ENCODE data around the gene CFAP69. TPM values are rescaled to one million over a fixed set of nuclear protein-coding genes. Genes with fewer than 3 reads are reported as not detected.

The CFAP69 gene
- total RNA-seq, result under 1 TPM; 0.25 to 0.31 TPM

GRCh38 chr7:90244909-90245851 is at the start of gene CFAP69:
Gene CFAP69, plus strand, starts transcription at chr7:90245174. Its CDS starts 251 bp downstream, at chr7:90245425.
- peaks cover 17% of the 10 kb centered on the region for H3K4me1 Mint-ChIP-seq (ENCODE audit: low read depth)
- no peak within 1 kb of the TSS for H3K27ac Mint-ChIP-seq
- peak within 1 kb of the TSS; percentile 97 for H3K4me3 Mint-ChIP-seq
- no peaks in the 10 kb centered on the region for H3K9me3 Mint-ChIP-seq
- H3K27me3 Mint-ChIP-seq (ENCODE audit: low read depth), result peaks cover 24% of the 10 kb centered on the region
- DNase-seq, result peak; percentile 91
- CTCF ChIA-PET, result interaction anchor here (1.2 kb wide), 1 partner anchor 93 kb away, joined by 4 read pairs; no protein-coding TSS in a partner anchor
- intact Hi-C loops (cut with micrococcal nuclease), result loop anchor here (1.0 to 10.0 kb wide), 7 partner anchors 17 to 1020 kb away; partner anchors contain the start of genes CLDN12, FZD1, GTPBP10 and STEAP1
- H3K36me3 Mint-ChIP-seq (ENCODE audit: low read depth), result no peaks in the 10 kb centered on the region

GRCh38 chr7:90201500-90202195 is 43.3 kb upstream of the CFAP69 start:
- H3K9me3 Mint-ChIP-seq, result no peaks in the 10 kb centered on the region
- CTCF ChIA-PET, result no interaction called here
- H3K36me3 Mint-ChIP-seq (ENCODE audit: low read depth), result no peaks in the 10 kb centered on the region
- no peaks in the 10 kb centered on the region for H3K4me1 Mint-ChIP-seq (ENCODE audit: low read depth)
- no peak overlapping the region for H3K27ac Mint-ChIP-seq
- intact Hi-C loops (cut with micrococcal nuclease), result no loop called here
- no peak overlapping the region for H3K4me3 Mint-ChIP-seq
- DNase-seq, result no peak
- no peaks in the 10 kb centered on the region for H3K27me3 Mint-ChIP-seq (ENCODE audit: low read depth)

- CTCF ChIA-PET, result interaction anchor here (1.0 kb wide), 1 partner anchor 11 kb away, joined by 5 read pairs; no protein-coding TSS in a partner anchor
- intact Hi-C loops (cut with micrococcal nuclease), result no loop called here
- Mint-ChIP-seq H3K9me3 (no peaks in the 10 kb centered on the region), H3K4me3 (no peak overlapping the region), H3K4me1 (ENCODE audit: low read depth) (peaks cover 7% of the 10 kb centered on the region), H3K36me3 (ENCODE audit: low read depth) (no peaks in the 10 kb centered on the region), H3K27me3 (ENCODE audit: low read depth) (peaks cover 20% of the 10 kb centered on the region), H3K27ac (no peak overlapping the region)
- DNase-seq, result no peak
Measured at GRCh38 chr7:90207956-90208355, 37.0 kb upstream of the CFAP69 start.

DNA sequence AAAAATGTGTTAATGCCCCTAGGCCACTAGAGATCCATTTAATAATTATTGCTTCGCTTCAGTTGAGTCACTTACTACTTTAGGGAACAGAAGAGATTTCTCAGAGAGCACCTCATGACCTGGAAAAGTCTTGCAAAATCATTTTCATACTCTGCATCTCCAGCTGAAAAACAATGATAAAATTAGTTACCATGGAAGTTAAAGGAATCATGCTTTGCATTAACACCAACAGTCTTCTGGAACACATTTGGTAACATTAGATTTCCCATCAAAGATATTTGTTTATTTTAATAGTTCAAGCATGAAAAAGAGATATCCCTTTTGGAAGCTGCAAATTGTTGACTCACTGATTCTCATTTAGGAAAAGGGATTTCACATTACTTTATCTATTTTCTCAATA is 35.2 kb upstream of the CFAP69 start:
- H3K4me3 Mint-ChIP-seq, result no peak overlapping the region
- no peaks in the 10 kb centered on the region for H3K9me3 Mint-ChIP-seq
- no peak overlapping the region for H3K27ac Mint-ChIP-seq

GRCh38 chr7:90210475-90210874 is 34.5 kb upstream of the CFAP69 start:
- Mint-ChIP-seq H3K9me3 (no peaks in the 10 kb centered on the region), H3K27me3 (ENCODE audit: low read depth) (peaks cover 20% of the 10 kb centered on the region), H3K4me3 (no peak overlapping the region), H3K4me1 (ENCODE audit: low read depth) (peaks cover 7% of the 10 kb centered on the region), H3K36me3 (ENCODE audit: low read depth) (no peaks in the 10 kb centered on the region), H3K27ac (no peak overlapping the region)
- intact Hi-C loops (cut with micrococcal nuclease), result no loop called here
- CTCF ChIA-PET, result interaction anchor here (1.0 to 2.0 kb wide), 5 partner anchors 14 to 49 kb away, joined by 3 to 8 read pairs (median 4); no protein-coding TSS in a partner anchor
- no peak for DNase-seq

More for the DNA sequence above, 35.2 kb upstream of the CFAP69 start:
- Mint-ChIP-seq H3K36me3 (ENCODE audit: low read depth) (no peaks in the 10 kb centered on the region), H3K4me1 (ENCODE audit: low read depth) (peaks cover 7% of the 10 kb centered on the region), H3K27me3 (ENCODE audit: low read depth) (peaks cover 20% of the 10 kb centered on the region)
- intact Hi-C loops (cut with micrococcal nuclease), result no loop called here
- DNase-seq, result no peak
- CTCF ChIA-PET, result interaction anchor here (1.0 kb wide), 1 partner anchor 31 kb away, joined by 3 read pairs; no protein-coding TSS in a partner anchor

GRCh38 chr7:90210981-90211380 is 34.0 kb upstream of the CFAP69 start:
- H3K36me3 Mint-ChIP-seq (ENCODE audit: low read depth), result no peaks in the 10 kb centered on the region
- CTCF ChIA-PET, result interaction anchor here (0.7 to 2.0 kb wide), 12 partner anchors 12 to 215 kb away, joined by 3 to 9 read pairs (median 4); partner anchors contain the start of gene STEAP1
- no peak for DNase-seq
- peak overlapping the region; percentile 63 for H3K4me3 Mint-ChIP-seq
- no peak overlapping the region for H3K27ac Mint-ChIP-seq
- intact Hi-C loops (cut with micrococcal nuclease), result loop anchor here (1.0 kb wide), 1 partner anchor 57 kb away; the partner anchor contains the start of gene STEAP1
- no peaks in the 10 kb centered on the region for H3K9me3 Mint-ChIP-seq
- peaks cover 7% of the 10 kb centered on the region for H3K4me1 Mint-ChIP-seq (ENCODE audit: low read depth)
- H3K27me3 Mint-ChIP-seq (ENCODE audit: low read depth), result peaks cover 20% of the 10 kb centered on the region

GRCh38 chr7:90211391-90212148 is 33.4 kb upstream of the CFAP69 start, which contains the start of gene STEAP2:
Gene STEAP2, plus strand, starts transcription at chr7:90211740. Its CDS starts 13,343 bp downstream, at chr7:90225083.
- Mint-ChIP-seq H3K4me1 (ENCODE audit: low read depth) (peaks cover 7% of the 10 kb centered on the region), H3K27me3 (ENCODE audit: low read depth) (peaks cover 23% of the 10 kb centered on the region), H3K9me3 (no peaks in the 10 kb centered on the region), H3K36me3 (ENCODE audit: low read depth) (no peaks in the 10 kb centered on the region), H3K4me3 (peak within 1 kb of the TSS; percentile 63), H3K27ac (no peak within 1 kb of the TSS)
- intact Hi-C loops (cut with micrococcal nuclease), result loop anchor here (1.0 kb wide), 1 partner anchor 57 kb away; the partner anchor contains the start of gene STEAP1
- CTCF ChIA-PET, result interaction anchor here (0.7 to 2.0 kb wide), 15 partner anchors 12 to 214 kb away, joined by 3 to 9 read pairs (median 4); partner anchors contain the start of gene STEAP1
- DNase-seq, result peak; percentile 51

GRCh38 chr7:90212149-90212495 is 32.9 kb upstream of the CFAP69 start:
- Mint-ChIP-seq H3K27me3 (ENCODE audit: low read depth) (peaks cover 23% of the 10 kb centered on the region), H3K36me3 (ENCODE audit: low read depth) (no peaks in the 10 kb centered on the region), H3K27ac (no peak overlapping the region), H3K4me1 (ENCODE audit: low read depth) (peaks cover 7% of the 10 kb centered on the region), H3K4me3 (no peak overlapping the region), H3K9me3 (no peaks in the 10 kb centered on the region)
- intact Hi-C loops (cut with micrococcal nuclease), result no loop called here
- DNase-seq, result no peak
- CTCF ChIA-PET, result interaction anchor here (0.7 to 2.0 kb wide), 10 partner anchors 13 to 214 kb away, joined by 3 to 9 read pairs (median 4); partner anchors contain the start of gene STEAP1

GRCh38 chr7:90213521-90213920 is 31.5 kb upstream of the CFAP69 start:
- CTCF ChIA-PET, result interaction anchor here (0.6 kb wide), 1 partner anchor 43 kb away, joined by 4 read pairs; no protein-coding TSS in a partner anchor
- Mint-ChIP-seq H3K27ac (no peak overlapping the region), H3K4me1 (ENCODE audit: low read depth) (peaks cover 7% of the 10 kb centered on the region), H3K27me3 (ENCODE audit: low read depth) (peaks cover 23% of the 10 kb centered on the region), H3K36me3 (ENCODE audit: low read depth) (no peaks in the 10 kb centered on the region), H3K9me3 (no peaks in the 10 kb centered on the region), H3K4me3 (no peak overlapping the region)
- intact Hi-C loops (cut with micrococcal nuclease), result no loop called here
- DNase-seq, result no peak

GRCh38 chr7:90216080-90216674 is 28.8 kb upstream of the CFAP69 start:
- CTCF ChIA-PET, result no interaction called here

DNA sequence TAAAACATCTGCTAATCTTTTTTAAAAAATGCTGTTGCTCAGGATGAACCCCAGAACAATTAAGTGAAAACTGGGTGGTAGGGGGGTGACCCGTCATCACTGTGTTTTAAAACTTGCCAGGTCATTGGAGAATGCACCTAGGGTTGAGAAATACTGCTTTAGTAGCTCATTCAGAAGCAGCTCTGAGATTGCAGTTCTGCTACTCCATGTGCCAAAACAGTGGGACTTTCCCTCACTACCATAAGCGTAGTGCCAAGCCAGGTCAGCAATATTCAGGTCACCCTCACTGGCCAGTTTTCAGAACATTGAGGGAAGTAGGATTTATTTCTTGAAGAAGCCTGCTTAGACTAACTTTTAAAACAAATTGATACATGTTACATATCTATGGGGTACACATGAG is 28.2 kb upstream of the CFAP69 start:
- Mint-ChIP-seq H3K4me3 (no peak overlapping the region), H3K27me3 (ENCODE audit: low read depth) (peaks cover 22% of the 10 kb centered on the region), H3K36me3 (ENCODE audit: low read depth) (no peaks in the 10 kb centered on the region), H3K4me1 (ENCODE audit: low read depth) (no peaks in the 10 kb centered on the region), H3K27ac (no peak overlapping the region), H3K9me3 (no peaks in the 10 kb centered on the region)
- intact Hi-C loops (cut with micrococcal nuclease), result no loop called here
- CTCF ChIA-PET, result no interaction called here
- no peak for DNase-seq

More at GRCh38 chr7:90216080-90216674, 28.8 kb upstream of the CFAP69 start:
- Mint-ChIP-seq H3K4me3 (no peak overlapping the region), H3K9me3 (no peaks in the 10 kb centered on the region), H3K27me3 (ENCODE audit: low read depth) (peaks cover 20% of the 10 kb centered on the region), H3K36me3 (ENCODE audit: low read depth) (no peaks in the 10 kb centered on the region), H3K27ac (no peak overlapping the region), H3K4me1 (ENCODE audit: low read depth) (peaks cover 2% of the 10 kb centered on the region)
- DNase-seq, result no peak
- intact Hi-C loops (cut with micrococcal nuclease), result no loop called here

Data from activated naive CD4-positive, alpha-beta T cell treated with anti-CD3 and anti-CD28 coated beads for 36 hours (primary cell).